ENCODE data around the gene FBH1. TPM values are rescaled to one million over a fixed set of nuclear protein-coding genes. Genes with fewer than 3 reads are reported as not detected.

FBH1 gene
- total RNA-seq, 1 experiment from 2014 or later, result 50.5 TPM

GRCh38 chr10:5902511-5903274 is 12.7 kb downstream of the FBH1 start:
- TF ChIP-seq SIN3A (IDR thresholded peaks at IDR 0.05; ENCODE audit: borderline replicate concordance, insufficient read depth, low read depth, low read length), result no peak
- TF ChIP-seq REST (IDR thresholded peaks at IDR 0.05; ENCODE audit: insufficient read depth in 1 of 2, low read depth in 2 of 2, low read length in 1 of 2), result no peak
- no peak for TF ChIP-seq POLR2AphosphoS5 (IDR thresholded peaks at IDR 0.05; ENCODE audit: low read depth, low read length)
- no peak for TF ChIP-seq CTCF (IDR thresholded peaks at IDR 0.05)
- no peak for TF ChIP-seq TCF7L2 (IDR thresholded peaks at IDR 0.05; ENCODE audit: low read depth, low read length)
- intact Hi-C loops (cut with micrococcal nuclease; ENCODE audit: unreplicated experiment) (no loop called here), in situ Hi-C loops (cut with HindIII; ENCODE audit: low pct_unique_long_range_greater_than_20kb, low sequenced_read_pairs) (no loop called here)
- H3K4me3 ChIP-seq (ENCODE audit: low read depth in 2 of 2, low read length in 2 of 2), result no peak overlapping the region
- DNase-seq (ENCODE audit: low read depth, low spot score) (no peak), ATAC-seq (no peak)
- BruUV-seq (replicated peaks), result no TSS peak
- CTCF ChIA-PET, result no interaction called here
- no peaks in the 10 kb centered on the region for H3K36me3 ChIP-seq (ENCODE audit: control insufficient read depth, insufficient read depth, low read length)
- H3K27ac ChIP-seq (ENCODE audit: low read length), result no peak overlapping the region
- H3K4me1 ChIP-seq (ENCODE audit: control insufficient read depth, insufficient read depth, low read length), result no peaks in the 10 kb centered on the region
- H3K27me3 ChIP-seq (ENCODE audit: control insufficient read depth, insufficient read depth, low read length), result no peaks in the 10 kb centered on the region
- no peaks in the 10 kb centered on the region for H3K9me3 ChIP-seq (ENCODE audit: control insufficient read depth, insufficient read depth, low read depth, low read length)
- POLR2A ChIA-PET, result no interaction called here

GRCh38 chr10:5903563-5903962 is 13.5 kb downstream of the FBH1 start:
- Histone ChIP-seq H3K27ac (ENCODE audit: low read length) (no peak overlapping the region), H3K36me3 (ENCODE audit: control insufficient read depth, insufficient read depth, low read length) (no peaks in the 10 kb centered on the region), H3K4me3 (ENCODE audit: low read depth in 2 of 2, low read length in 2 of 2) (no peak overlapping the region), H3K9me3 (ENCODE audit: control insufficient read depth, insufficient read depth, low read depth, low read length) (no peaks in the 10 kb centered on the region), H3K27me3 (ENCODE audit: control insufficient read depth, insufficient read depth, low read length) (no peaks in the 10 kb centered on the region), H3K4me1 (ENCODE audit: control insufficient read depth, insufficient read depth, low read length) (no peaks in the 10 kb centered on the region)
- intact Hi-C loops (cut with micrococcal nuclease; ENCODE audit: unreplicated experiment), result no loop called here
- DNase-seq (ENCODE audit: low read depth, low spot score) (no peak), ATAC-seq (no peak)
- BruUV-seq (replicated peaks), result no TSS peak
- ChIA-PET CTCF (no interaction called here), POLR2A (no interaction called here)
- TF ChIP-seq POLR2AphosphoS5 (IDR thresholded peaks at IDR 0.05; ENCODE audit: low read depth, low read length), result no peak
- TF ChIP-seq REST (IDR thresholded peaks at IDR 0.05; ENCODE audit: insufficient read depth in 1 of 2, low read depth in 2 of 2, low read length in 1 of 2), result no peak
- no peak for TF ChIP-seq TCF7L2 (IDR thresholded peaks at IDR 0.05; ENCODE audit: low read depth, low read length)
- in situ Hi-C loops (cut with HindIII; ENCODE audit: low pct_unique_long_range_greater_than_20kb, low sequenced_read_pairs), result no loop called here
